HepG2 (cell line): Measurements from ENCODE around the gene GRK6. TPM values are rescaled to one million over a fixed set of nuclear protein-coding genes. Genes with fewer than 3 reads are reported as not detected.

Experiments used
- ATAC-seq: fragments of 200-7000 bp; cut with Tn5 transposase; 3 replicates; pipeline ENCODE4 v1.9.1; 2020; ENCODE audit warnings: mild to moderate bottlenecking, moderate library complexity
- BruUV-seq: library from RNA; stranded (reverse); fragments of 400-500 nt; replicated peaks from 2 replicates; lab custom pipeline; 2021; lab: Mats Ljungman, UMichigan
- CTCF ChIA-PET: fragments of 300-600 bp; formaldehyde crosslinking; extraction: SDS; loops from one replicate; lab custom pipeline; 2021; ENCODE audit warnings: low total read pairs, inconsistent platforms, low intra/inter-chr PET ratio; lab: Yijun Ruan, JAX
- POLR2A ChIA-PET: fragments of 350-600 bp; sonication (Branson Sonifier 250); formaldehyde crosslinking; loops from one replicate; lab custom pipeline; 2020; ENCODE audit warnings: antibody characterized with exemption, inconsistent platforms; lab: Yijun Ruan, JAX
- DNase-seq: peaks from one replicate; pipeline ENCODE4 v3.0.0-alpha.2; 2015; ENCODE audit warnings: low spot score
- FAIRE-seq: peaks from 3 replicates; lab custom pipeline; 2011; peaks lifted over from hg19 to GRCh38; lab: Jason Lieb, UNC
- H2AFZ ChIP-seq: one replicate; pipeline ENCODE4 v1.6.1; 2011; ENCODE audit warnings: low read length, inconsistent platforms
- H3K27ac ChIP-seq: fragments of 300-600 bp; 3 replicates; pipeline ENCODE4 v1.8.0; 2011; ENCODE audit warnings: mixed run types, mild to moderate bottlenecking, mixed read lengths, low read length, inconsistent platforms; ENCODE audit not compliant: insufficient read depth; ENCODE audit errors: extremely low read length
- H3K27me3 ChIP-seq, 2 experiments: fragments of 200-600 bp in 1 of 2; 2 replicates in 1 of 2; 3 replicates in 1 of 2; pipeline versions ENCODE4 v1.6.0 to v1.8.0; 2011; ENCODE audit warnings: low read length in 2 of 2, mild to moderate bottlenecking in 2 of 2, moderate library complexity in 2 of 2, inconsistent platforms in 1 of 2; ENCODE audit not compliant: insufficient read depth in 2 of 2, control insufficient read depth in 1 of 2
- H3K36me3 ChIP-seq, 2 experiments: fragments of 200-600 bp in 1 of 2; replicated peaks in 1 of 2; 2 replicates in 1 of 2; 3 replicates in 1 of 2; pipeline versions ENCODE4 v1.5.1 to v1.8.0; 2011; ENCODE audit warnings: low read length in 2 of 2, inconsistent platforms in 1 of 2; ENCODE audit not compliant: insufficient read depth in 2 of 2, control insufficient read depth in 1 of 2
- H3K4me1 ChIP-seq: 2 replicates; pipeline ENCODE4 v1.5.1; 2012; ENCODE audit warnings: low read length, inconsistent platforms; ENCODE audit not compliant: insufficient read depth
- H3K4me2 ChIP-seq: 2 replicates; pipeline ENCODE4 v1.6.0; 2011; ENCODE audit warnings: low read depth, low read length, inconsistent platforms
- H3K4me3 ChIP-seq, 3 experiments: fragments of 200-600 bp in 1 of 3; sonication (generic), shearing (Covaris generic) in 1 of 3; replicated peaks in 1 of 3; 2 replicates each; pipeline ENCODE4 v1.5.1; 2011 to 2016; ENCODE audit warnings: low read length in 3 of 3, inconsistent platforms in 2 of 3, low read depth in 2 of 3, mild to moderate bottlenecking in 2 of 3, control low read depth in 1 of 3, mixed read lengths in 1 of 3; ENCODE audit not compliant: insufficient read depth in 1 of 3
- H3K79me2 ChIP-seq: one replicate; pipeline ENCODE4 v1.6.1; 2011; ENCODE audit warnings: low read length, inconsistent platforms; ENCODE audit not compliant: insufficient read depth
- H3K9ac ChIP-seq: 2 replicates; pipeline ENCODE4 v1.6.0; 2011; ENCODE audit warnings: mild to moderate bottlenecking, low read depth, low read length, inconsistent platforms; ENCODE audit not compliant: insufficient read depth
- H3K9me3 ChIP-seq: 2 replicates; pipeline ENCODE4 v1.5.1; 2012; ENCODE audit warnings: mild to moderate bottlenecking, low read length
- H4K20me1 ChIP-seq: 2 replicates; pipeline ENCODE4 v1.6.0; 2011; ENCODE audit warnings: inconsistent platforms, mild to moderate bottlenecking, low read length, moderate library complexity; ENCODE audit not compliant: insufficient read depth
- ARHGAP35 ChIP-seq: sonication (generic); formaldehyde crosslinking; IDR thresholded peaks from 2 replicates; pipeline ENCODE4 v1.9.0; 2022; ENCODE audit warnings: mild to moderate bottlenecking, inconsistent platforms, moderate library complexity, missing genetic modification reagents, borderline replicate concordance
- E2F2 ChIP-seq: sonication (generic); formaldehyde crosslinking; IDR thresholded peaks from 2 replicates; pipeline ENCODE4 v1.4.0; 2020; ENCODE audit warnings: missing genetic modification reagents, borderline replicate concordance
- KLF16 ChIP-seq, 2 experiments: sonication (generic) in 1 of 2; formaldehyde crosslinking in 1 of 2; IDR thresholded peaks; 2 replicates each; pipeline versions ENCODE4 v1.6.1 to v1.8.0; 2016 to 2023; ENCODE audit warnings: missing genetic modification reagents in 2 of 2, missing compliant biosample characterization in 1 of 2
- MTF2 ChIP-seq: sonication (generic); formaldehyde crosslinking; IDR thresholded peaks from 2 replicates; pipeline ENCODE4 v1.5.0; 2020; ENCODE audit warnings: missing genetic modification reagents, borderline replicate concordance
- THAP9 ChIP-seq: sonication (generic); formaldehyde crosslinking; IDR thresholded peaks from 2 replicates; pipeline ENCODE4; 2020; ENCODE audit warnings: missing genetic modification reagents, mild to moderate bottlenecking, borderline replicate concordance
- XBP1 ChIP-seq: sonication (generic); formaldehyde crosslinking; IDR thresholded peaks from 2 replicates; pipeline ENCODE4 v1.5.0; 2020; ENCODE audit warnings: missing genetic modification reagents
- ZBTB21 ChIP-seq: sonication (generic); formaldehyde crosslinking; IDR thresholded peaks from 2 replicates; pipeline ENCODE4 v1.4.0; 2020; ENCODE audit warnings: missing genetic modification reagents
- WGBS: methylation state at CpG from one replicate; pipeline ENCODE4 v1.1.6; 2017; ENCODE audit warnings: low lambda C conversion rate; 5-methylcytosine and 5-hydroxymethylcytosine counted together
- in situ Hi-C: cut with HindIII; loops from 2 replicates; pipeline ENCODE4 v1.10.0; 2017; ENCODE audit warnings: low pct_unique_long_range_greater_than_20kb; ENCODE audit not compliant: extremely low pct_ligation_motif_present
- intact Hi-C: fragments of 100-400 bp; cut with micrococcal nuclease; formaldehyde crosslinking; loops from one replicate; pipeline ENCODE4 v1.10.0; 2022; ENCODE audit not compliant: unreplicated experiment
- polyA plus RNA-seq, 8 experiments: library from polyadenylated mRNA; depleted of rRNA in 3 of 8; stranded (reverse) in 7 of 8; unstranded in 1 of 8; fragments of >200 nt; fragmentation: Illumina TruSeq in 4 of 8; extraction: Trizol in 4 of 8; gene quantifications; 2 replicates each; pipeline versions ENCODE4 v1.2.1 to v1.2.3, GENCODE V29; 2011 to 2016; ENCODE audit warnings: low read depth in 4 of 8, missing spikeins in 1 of 8, mixed read lengths in 1 of 8; ENCODE audit not compliant: insufficient read depth in 1 of 8
- total RNA-seq, 5 experiments: library from RNA; depleted of rRNA; stranded (reverse); fragments of >200 nt; fragmentation: Illumina TruSeq; extraction: Trizol; gene quantifications; 2 replicates each; pipeline ENCODE4 v1.2.3, GENCODE V29; 2016; ENCODE audit warnings: low read depth in 1 of 5
- TF ChIP-seq, protein P1 (sequence below): sonication (generic); formaldehyde crosslinking; IDR thresholded peaks from 2 replicates; pipeline ENCODE4 v1.5.0; 2020; ENCODE audit warnings: mild to moderate bottlenecking, missing genetic modification reagents, borderline replicate concordance

GRK6 gene
- total and polyA plus RNA-seq, 2 of the 13 experiments (the other 11 are each of a cell fraction or from before 2014, with no cell fraction given): 13.2 to 19.9 TPM

GRCh38 chr5:177430972-177431316 lies 4.5 kb downstream of the GRK6 start (continued):
- no peak for TF ChIP-seq THAP9 (CRISPR knock-in tag)
- no peak for TF ChIP-seq KLF16 (CRISPR knock-in tag; IDR thresholded peaks at IDR 0.05)
- TF ChIP-seq ZBTB21 (CRISPR knock-in tag): no peak
- TF ChIP-seq MTF2 (CRISPR knock-in tag): no peak
- TF ChIP-seq ARHGAP35 (CRISPR knock-in tag): no peak
- TF ChIP-seq, all 625 proteins: peak for 0

GRCh38 chr5:177431317-177432142 lies 5.1 kb downstream of the GRK6 start:
- no peak overlapping the region for H3K27ac ChIP-seq
- no peaks in the 10 kb centered on the region for H3K9me3 ChIP-seq
- intact Hi-C loops: no loop called here
- DNase-seq (no peak), FAIRE-seq (no peak), ATAC-seq (no peak)
- no peak overlapping the region for H3K4me2 ChIP-seq
- no TSS peak for BruUV-seq
- in situ Hi-C loops: no loop called here
- POLR2A ChIA-PET: interaction anchor here (1.4 to 1.5 kb wide), 2 partner anchors 17 to 53 kb away, joined by 3 read pairs; no protein-coding TSS in a partner anchor
- H2AFZ ChIP-seq: no peak overlapping the region
- H3K27me3 ChIP-seq: no peaks in the 10 kb centered on the region; a peak in 1 of 5 replicates
- no peak overlapping the region for H3K9ac ChIP-seq
- no peaks in the 10 kb centered on the region for H4K20me1 ChIP-seq
- peaks cover 44% of the 10 kb centered on the region for H3K4me1 ChIP-seq
- WGBS: 100% methylated on average over 1 of the region's 29 CpGs
- CTCF ChIA-PET: no interaction called here
- H3K4me3 ChIP-seq: no peak overlapping the region
- peaks cover 16 to 24% of the 10 kb centered on the region in 2 experiments; a peak in 4 of 5 replicates for H3K36me3 ChIP-seq
- peaks cover 14% of the 10 kb centered on the region for H3K79me2 ChIP-seq
- TF ChIP-seq, protein P1, sequence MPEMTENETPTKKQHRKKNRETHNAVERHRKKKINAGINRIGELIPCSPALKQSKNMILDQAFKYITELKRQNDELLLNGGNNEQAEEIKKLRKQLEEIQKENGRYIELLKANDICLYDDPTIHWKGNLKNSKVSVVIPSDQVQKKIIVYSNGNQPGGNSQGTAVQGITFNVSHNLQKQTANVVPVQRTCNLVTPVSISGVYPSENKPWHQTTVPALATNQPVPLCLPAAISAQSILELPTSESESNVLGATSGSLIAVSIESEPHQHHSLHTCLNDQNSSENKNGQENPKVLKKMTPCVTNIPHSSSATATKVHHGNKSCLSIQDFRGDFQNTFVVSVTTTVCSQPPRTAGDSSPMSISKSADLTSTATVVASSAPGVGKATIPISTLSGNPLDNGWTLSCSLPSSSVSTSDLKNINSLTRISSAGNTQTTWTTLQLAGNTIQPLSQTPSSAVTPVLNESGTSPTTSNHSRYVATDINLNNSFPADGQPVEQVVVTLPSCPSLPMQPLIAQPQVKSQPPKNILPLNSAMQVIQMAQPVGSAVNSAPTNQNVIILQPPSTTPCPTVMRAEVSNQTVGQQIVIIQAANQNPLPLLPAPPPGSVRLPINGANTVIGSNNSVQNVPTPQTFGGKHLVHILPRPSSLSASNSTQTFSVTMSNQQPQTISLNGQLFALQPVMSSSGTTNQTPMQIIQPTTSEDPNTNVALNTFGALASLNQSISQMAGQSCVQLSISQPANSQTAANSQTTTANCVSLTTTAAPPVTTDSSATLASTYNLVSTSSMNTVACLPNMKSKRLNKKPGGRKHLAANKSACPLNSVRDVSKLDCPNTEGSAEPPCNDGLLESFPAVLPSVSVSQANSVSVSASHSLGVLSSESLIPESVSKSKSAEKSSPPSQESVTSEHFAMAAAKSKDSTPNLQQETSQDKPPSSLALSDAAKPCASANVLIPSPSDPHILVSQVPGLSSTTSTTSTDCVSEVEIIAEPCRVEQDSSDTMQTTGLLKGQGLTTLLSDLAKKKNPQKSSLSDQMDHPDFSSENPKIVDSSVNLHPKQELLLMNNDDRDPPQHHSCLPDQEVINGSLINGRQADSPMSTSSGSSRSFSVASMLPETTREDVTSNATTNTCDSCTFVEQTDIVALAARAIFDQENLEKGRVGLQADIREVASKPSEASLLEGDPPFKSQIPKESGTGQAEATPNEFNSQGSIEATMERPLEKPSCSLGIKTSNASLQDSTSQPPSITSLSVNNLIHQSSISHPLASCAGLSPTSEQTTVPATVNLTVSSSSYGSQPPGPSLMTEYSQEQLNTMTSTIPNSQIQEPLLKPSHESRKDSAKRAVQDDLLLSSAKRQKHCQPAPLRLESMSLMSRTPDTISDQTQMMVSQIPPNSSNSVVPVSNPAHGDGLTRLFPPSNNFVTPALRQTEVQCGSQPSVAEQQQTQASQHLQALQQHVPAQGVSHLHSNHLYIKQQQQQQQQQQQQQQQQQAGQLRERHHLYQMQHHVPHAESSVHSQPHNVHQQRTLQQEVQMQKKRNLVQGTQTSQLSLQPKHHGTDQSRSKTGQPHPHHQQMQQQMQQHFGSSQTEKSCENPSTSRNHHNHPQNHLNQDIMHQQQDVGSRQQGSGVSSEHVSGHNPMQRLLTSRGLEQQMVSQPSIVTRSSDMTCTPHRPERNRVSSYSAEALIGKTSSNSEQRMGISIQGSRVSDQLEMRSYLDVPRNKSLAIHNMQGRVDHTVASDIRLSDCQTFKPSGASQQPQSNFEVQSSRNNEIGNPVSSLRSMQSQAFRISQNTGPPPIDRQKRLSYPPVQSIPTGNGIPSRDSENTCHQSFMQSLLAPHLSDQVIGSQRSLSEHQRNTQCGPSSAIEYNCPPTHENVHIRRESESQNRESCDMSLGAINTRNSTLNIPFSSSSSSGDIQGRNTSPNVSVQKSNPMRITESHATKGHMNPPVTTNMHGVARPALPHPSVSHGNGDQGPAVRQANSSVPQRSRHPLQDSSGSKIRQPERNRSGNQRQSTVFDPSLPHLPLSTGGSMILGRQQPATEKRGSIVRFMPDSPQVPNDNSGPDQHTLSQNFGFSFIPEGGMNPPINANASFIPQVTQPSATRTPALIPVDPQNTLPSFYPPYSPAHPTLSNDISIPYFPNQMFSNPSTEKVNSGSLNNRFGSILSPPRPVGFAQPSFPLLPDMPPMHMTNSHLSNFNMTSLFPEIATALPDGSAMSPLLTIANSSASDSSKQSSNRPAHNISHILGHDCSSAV (CRISPR knock-in tag): no peak
- TF ChIP-seq XBP1 (CRISPR knock-in tag) (no peak), E2F2 (CRISPR knock-in tag) (no peak)
